Panc1 (cell line): Measurements from ENCODE around the gene COQ10A.

Experiments
- CTCF ChIP-seq: fragments of 450-650 bp; IDR thresholded peaks from 2 replicates; pipeline ENCODE4 v1.5.1; 2017; ENCODE audit warnings: mild to moderate bottlenecking
- POLR2AphosphoS5 ChIP-seq: IDR thresholded peaks from 2 replicates; pipeline ENCODE4 v1.6.1; 2012; ENCODE audit warnings: mild to moderate bottlenecking, low read depth, low read length, moderate library complexity
- REST ChIP-seq, 2 experiments: IDR thresholded peaks; 2 replicates each; pipeline ENCODE4 v1.6.1; 2011 to 2012; ENCODE audit warnings: low read depth in 2 of 2, control low read depth in 1 of 2, low read length in 1 of 2, mild to moderate bottlenecking in 1 of 2, moderate library complexity in 1 of 2; ENCODE audit not compliant: insufficient read depth in 1 of 2
- SIN3A ChIP-seq: IDR thresholded peaks from 2 replicates; pipeline ENCODE4 v1.6.1; 2012; ENCODE audit warnings: low read depth, mild to moderate bottlenecking, low read length, moderate library complexity, borderline replicate concordance; ENCODE audit not compliant: insufficient read depth
- TCF7L2 ChIP-seq: IDR thresholded peaks from 2 replicates; pipeline ENCODE4 v1.6.1; 2011; ENCODE audit warnings: mild to moderate bottlenecking, low read depth, low read length, inconsistent platforms

- TF ChIP-seq CTCF (no peak), POLR2AphosphoS5 (no peak), SIN3A (no peak), REST (IDR thresholded peaks at IDR 0.05; ENCODE audit: insufficient read depth in 1 of 2, low read depth in 2 of 2, low read length in 1 of 2) (no peak), TCF7L2 (no peak)
Observed at GRCh38 chr12:56282030-56282429, 15.3 kb downstream of the COQ10A start.
